Gastroesophageal sphincter (tissue), 4 donors: ENCODE data around the gene MAN2A2. TPM values are rescaled to one million over a fixed set of nuclear protein-coding genes. Genes with fewer than 3 reads are reported as not detected.
"Not testable (repeated sequence)": the region's sequence is repeated elsewhere in the genome, so short reads cannot be mapped to it uniquely, and the experiment has no call there.

Experiments used
- ATAC-seq: fragments of 150-250 bp; one replicate; pipeline ENCODE4 v1.9.1; 2016; ENCODE audit warnings: mild to moderate bottlenecking, moderate library complexity
- H3K27ac ChIP-seq, 4 donors: fragments of 200-600 bp; sonication (generic) in 3 of 4; 1 replicate in 3 of 4; 2 replicates in 1 of 4; pipeline ENCODE4 v1.5.1; 2016 to 2019
- H3K27me3 ChIP-seq: fragments of 200-600 bp; sonication (generic); one replicate; pipeline ENCODE4 v1.5.1; 2019
- H3K36me3 ChIP-seq, 2 donors: fragments of 200-600 bp; sonication (generic); one replicate each; pipeline ENCODE4 v1.5.1; 2019; ENCODE audit warnings: control low read depth in 1 of 2
- H3K4me1 ChIP-seq, 3 donors: fragments of 200-600 bp; sonication (generic); 1 replicate in 2 of 3; 2 replicates in 1 of 3; pipeline ENCODE4 v1.5.1; 2016 to 2019; ENCODE audit warnings: control low read depth in 2 of 3
- H3K4me3 ChIP-seq, 2 donors: fragments of 200-600 bp; sonication (generic); one replicate each; pipeline ENCODE4 v1.5.1; 2019; ENCODE audit warnings: mild to moderate bottlenecking in 1 of 2, moderate library complexity in 1 of 2
- H3K9me3 ChIP-seq, 3 donors: fragments of 200-600 bp; sonication (generic); one replicate each; pipeline ENCODE4 v1.5.1; 2017 to 2019; ENCODE audit warnings: control low read depth in 2 of 3
- CTCF ChIP-seq, 4 experiments: fragments of 200-600 bp in 2 of 4; fragments of 450-650 bp in 2 of 4; sonication (generic) in 1 of 4; IDR thresholded peaks; one replicate each; pipeline ENCODE4 v1.5.1; 2017 to 2019; ENCODE audit warnings: antibody characterized with exemption in 4 of 4, mild to moderate bottlenecking in 2 of 4, moderate library complexity in 2 of 4
- EP300 ChIP-seq: sonication (generic); formaldehyde crosslinking; IDR thresholded peaks from one replicate; pipeline ENCODE4 v1.6.1; 2017; ENCODE audit warnings: antibody characterized with exemption, mild to moderate bottlenecking
- POLR2A ChIP-seq, 2 donors: fragments of 450-650 bp; IDR thresholded peaks; one replicate each; pipeline ENCODE4 v1.6.1; 2017; ENCODE audit warnings: antibody characterized with exemption in 2 of 2, mild to moderate bottlenecking in 2 of 2, moderate library complexity in 1 of 2
- POLR2AphosphoS5 ChIP-seq: sonication (generic); formaldehyde crosslinking; IDR thresholded peaks from one replicate; pipeline ENCODE4 v1.6.1; 2017; ENCODE audit warnings: antibody characterized with exemption
- WGBS, 2 donors: methylation state at CpG; one replicate each; pipeline ENCODE4 v1.1.5; 2018; ENCODE audit warnings: low coverage in 1 of 2; 5-methylcytosine and 5-hydroxymethylcytosine counted together
- total RNA-seq, 4 donors: library from RNA; depleted of rRNA; stranded (reverse); fragments of >200 nt; gene quantifications; one replicate each; pipeline ENCODE4 v1.1.0, GENCODE V29; 2016

Gene MAN2A2
- total RNA-seq, 4 donors from 2014 or later, result 19.4 to 58.2 (median 44.9) TPM

GRCh38 chr15:90872486-90873184 lies 30.5 kb upstream of the MAN2A2 start:
- Histone ChIP-seq H3K4me3 (peak overlapping the region; percentile 96 to 99), H3K4me1 (peaks cover 0 to 51% (median 38%) of the 10 kb centered on the region in 3 donors), H3K36me3 (peaks cover 0 to 25% of the 10 kb centered on the region in 2 donors), H3K27me3 (no peaks in the 10 kb centered on the region), H3K9me3 (no peaks in the 10 kb centered on the region), H3K27ac (peak overlapping the region; percentile 83 to 96 (median 94))
- ATAC-seq, result no peak
- WGBS, 2 donors, result 14 to 40% methylated on average over 2 to 9 of the region's 12 CpGs
- TF ChIP-seq POLR2A (IDR thresholded peaks at IDR 0.05) (peak in 1 of 2 donors; percentile 21), CTCF (IDR thresholded peaks at IDR 0.05) (no peak), EP300 (no peak), POLR2AphosphoS5 (peak; percentile 59)

GRCh38 chr15:90873488-90873997 lies 29.6 kb upstream of the MAN2A2 start:
- peaks cover 0 to 34% of the 10 kb centered on the region in 2 donors for H3K36me3 ChIP-seq
- 40 to 43% methylated on average over 1 of the region's 6 CpGs for WGBS, 2 donors
- no peaks in the 10 kb centered on the region for H3K9me3 ChIP-seq
- peak overlapping the region in 3 of 4 donors; percentile 19 to 96 (median 95) for H3K27ac ChIP-seq
- H3K27me3 ChIP-seq, result no peaks in the 10 kb centered on the region
- H3K4me3 ChIP-seq, result peak overlapping the region in 1 of 2 donors; percentile 99
- peaks cover 0 to 51% (median 38%) of the 10 kb centered on the region in 3 donors for H3K4me1 ChIP-seq
- TF ChIP-seq EP300 (no peak), POLR2AphosphoS5 (no peak), CTCF (IDR thresholded peaks at IDR 0.05) (no peak), POLR2A (IDR thresholded peaks at IDR 0.05) (no peak)
- ATAC-seq, result no peak

- peak overlapping the region in 2 of 4 donors; percentile 19 to 96 for H3K27ac ChIP-seq
- no peaks in the 10 kb centered on the region for H3K27me3 ChIP-seq
- ATAC-seq, result no peak
- peak overlapping the region in 1 of 2 donors; percentile 99 for H3K4me3 ChIP-seq
- no CpG with 5 or more reads among the region's 15 CpGs for WGBS, 2 donors
- no peaks in the 10 kb centered on the region for H3K9me3 ChIP-seq
- TF ChIP-seq CTCF (IDR thresholded peaks at IDR 0.05), result no peak
- TF ChIP-seq EP300, result no peak
- no peak for TF ChIP-seq POLR2AphosphoS5
- no peak for TF ChIP-seq POLR2A (IDR thresholded peaks at IDR 0.05)
- H3K4me1 ChIP-seq, result peaks cover 0 to 47% (median 36%) of the 10 kb centered on the region in 3 donors
- peaks cover 0 to 40% of the 10 kb centered on the region in 2 donors for H3K36me3 ChIP-seq
These were observed 29.0 kb upstream of the MAN2A2 start for GRCh38 chr15:90873998-90874605.

- not testable (repeated sequence) for H3K4me3 ChIP-seq, H3K27me3 ChIP-seq, H3K9me3 ChIP-seq, H3K27ac ChIP-seq, ATAC-seq
- peaks cover 0 to 49% of the 10 kb centered on the region in 2 donors for H3K36me3 ChIP-seq
- peaks cover 0 to 38% (median 28%) of the 10 kb centered on the region in 3 donors for H3K4me1 ChIP-seq
- 89 to 90% methylated on average over 2 to 4 of the region's 9 CpGs for WGBS, 2 donors
These were observed 28.1 kb upstream of the MAN2A2 start for GRCh38 chr15:90874986-90875385.

- TF ChIP-seq POLR2AphosphoS5 (no peak), CTCF (IDR thresholded peaks at IDR 0.05) (no peak), POLR2A (IDR thresholded peaks at IDR 0.05) (no peak), EP300 (no peak)
- 60% methylated on average over 2 of the region's 12 CpGs; no CpG with 5 or more reads in 1 of the 2 donors for WGBS, 2 donors
- Histone ChIP-seq H3K4me3 (no peak overlapping the region), H3K27ac (peak overlapping the region in 1 of 4 donors; percentile 37), H3K9me3 (no peaks in the 10 kb centered on the region), H3K4me1 (peaks cover 0 to 33% (median 23%) of the 10 kb centered on the region in 3 donors), H3K27me3 (no peaks in the 10 kb centered on the region), H3K36me3 (peaks cover 0 to 55% of the 10 kb centered on the region in 2 donors)
- no peak for ATAC-seq
These were observed 27.5 kb upstream of the MAN2A2 start for GRCh38 chr15:90875549-90875981.
